Measurements from ENCODE around the gene KLHL28.
"Not testable (repeated sequence)": the region's sequence is repeated elsewhere in the genome, so short reads cannot be mapped to it uniquely, and the experiment has no call there.

Gene KLHL28

GRCh38 chr14:44896275-44897040 is 65.3 kb downstream of the KLHL28 start:
- DNase-seq = no peak

- no peak for DNase-seq
Measured at GRCh38 chr14:44895716-44896115, 66.0 kb downstream of the KLHL28 start.

DNA sequence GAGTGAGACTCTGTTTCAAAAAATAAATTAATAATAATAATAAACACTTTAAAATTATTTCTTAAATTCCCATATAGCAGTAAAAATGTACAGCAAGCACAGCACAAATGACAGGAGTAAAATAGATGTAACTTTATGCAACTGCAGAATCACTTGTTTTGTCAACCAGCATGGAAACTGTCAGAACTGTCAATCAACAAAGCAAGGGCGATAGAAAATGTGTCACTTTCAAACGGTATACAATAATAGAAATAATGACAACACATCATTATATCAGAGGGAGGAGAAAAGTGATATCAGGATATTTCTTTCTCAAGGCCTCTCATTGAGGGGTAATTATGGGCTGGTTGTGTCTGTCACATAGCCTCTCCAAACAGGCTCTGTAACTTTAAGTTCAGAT is 68.2 kb downstream of the KLHL28 start:
- no peak for DNase-seq

- not testable (repeated sequence) for DNase-seq
Measured at GRCh38 chr14:44891726-44892372, 69.9 kb downstream of the KLHL28 start.

DNA sequence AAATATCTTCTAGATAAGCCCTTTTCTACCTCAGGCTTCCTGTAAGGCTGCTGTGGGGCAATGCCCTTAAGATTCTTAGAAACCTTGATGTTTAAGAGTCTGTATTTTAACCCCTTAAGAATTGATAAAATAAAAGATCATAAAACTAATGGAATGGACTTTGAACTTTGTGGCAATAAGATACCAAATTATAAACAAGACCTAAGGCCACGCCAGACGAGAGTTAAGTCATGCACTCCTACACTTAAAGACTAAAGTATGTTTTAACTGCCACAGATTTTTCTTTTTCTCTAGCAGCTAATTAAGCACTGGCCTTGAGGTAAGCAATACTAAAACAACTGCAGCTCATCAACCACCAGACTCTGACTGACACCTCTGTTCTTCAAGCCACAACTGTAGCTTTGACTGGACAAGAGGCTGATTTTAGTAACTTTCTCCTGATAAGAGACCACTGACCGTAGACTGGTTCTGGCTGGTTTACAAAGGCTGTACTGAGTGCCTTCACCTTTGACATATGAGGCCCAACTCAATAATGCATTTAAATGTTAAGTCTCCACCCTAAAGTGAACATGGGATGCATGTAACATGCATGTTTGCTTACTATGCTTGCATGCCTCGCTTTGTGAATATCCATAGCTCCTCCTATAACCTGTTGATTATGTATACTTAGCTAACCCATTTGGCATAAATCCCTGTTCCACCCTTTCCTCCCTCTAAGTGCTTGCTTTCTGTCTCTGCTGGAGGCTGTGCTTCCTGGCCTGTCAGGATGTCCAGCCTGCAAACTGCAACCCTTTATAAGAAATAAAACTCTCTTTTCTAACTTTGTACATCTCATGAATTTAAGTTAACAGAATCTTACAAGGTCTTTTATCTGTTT is 71.9 kb downstream of the KLHL28 start:
- no peak for DNase-seq

DNA sequence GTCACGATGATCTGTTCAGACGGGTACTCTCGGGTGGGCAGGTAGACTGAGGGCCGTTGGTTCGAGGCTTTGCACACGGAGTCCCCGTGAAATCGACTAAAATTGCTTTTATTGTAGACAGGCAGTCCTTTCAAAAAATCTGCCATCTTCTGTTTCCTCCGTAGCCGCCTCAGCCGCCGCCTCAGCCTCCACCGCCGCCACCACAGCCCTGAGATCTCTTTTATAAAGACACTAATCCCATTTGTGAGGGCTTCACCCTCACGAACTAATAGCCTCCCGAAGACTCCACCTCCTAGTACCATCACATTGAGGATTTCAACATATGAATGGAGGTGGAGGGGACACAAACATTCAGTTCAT is 74.2 kb downstream of the KLHL28 start:
- no peak for DNase-seq

DNA sequence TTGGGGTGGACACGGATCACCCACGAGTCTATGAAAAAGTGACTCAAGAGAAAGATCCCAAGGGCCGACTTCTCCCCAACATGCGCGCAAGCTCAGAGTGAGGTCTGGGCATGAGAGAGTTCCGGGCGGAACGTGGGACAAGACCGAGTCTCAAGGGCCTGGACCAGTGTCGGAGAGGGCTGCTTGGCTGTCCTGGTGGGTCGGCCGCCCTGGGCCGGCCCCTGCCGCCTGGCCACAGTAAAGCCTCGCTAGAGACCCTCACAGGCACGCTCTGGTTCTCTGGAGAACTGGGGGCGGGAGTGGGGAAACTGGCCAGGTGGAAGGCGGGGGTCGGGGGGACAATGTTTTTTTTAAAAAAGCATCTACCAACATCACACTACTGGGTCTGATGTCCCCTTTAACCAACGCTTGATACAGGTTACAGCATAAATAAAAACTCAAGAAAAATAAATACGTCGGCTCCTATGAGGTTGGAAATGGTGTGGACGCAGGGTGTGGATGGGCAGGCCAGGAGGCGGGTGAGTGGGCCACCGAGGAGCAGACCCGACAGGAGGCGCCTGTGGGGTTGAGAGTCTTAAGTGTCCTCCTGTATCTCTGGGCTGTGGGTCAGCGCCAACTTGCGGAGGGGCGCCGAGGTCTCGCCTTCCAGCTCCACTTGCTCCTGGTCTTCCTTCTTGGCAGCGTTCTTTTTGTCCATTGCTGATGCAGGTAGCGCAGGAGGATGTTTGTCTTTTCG is 74.7 kb downstream of the KLHL28 start:
- DNase-seq = no peak

- DNase-seq = no peak
Measured at GRCh38 chr14:44880791-44881190, 81.0 kb downstream of the KLHL28 start.
